CD4-positive, alpha-beta T cell treated with Interleukin-15 for 4 hours (primary cell): ENCODE results near the gene XAB2.
"Not testable (repeated sequence)": the region's sequence is repeated elsewhere in the genome, so short reads cannot be mapped to it uniquely, and the experiment has no call there.

Source experiments
- DNase-seq: peaks from one replicate; pipeline ENCODE4 v3.0.0-alpha.2; 2020; ENCODE audit warnings: low spot score

The XAB2 gene

DNA sequence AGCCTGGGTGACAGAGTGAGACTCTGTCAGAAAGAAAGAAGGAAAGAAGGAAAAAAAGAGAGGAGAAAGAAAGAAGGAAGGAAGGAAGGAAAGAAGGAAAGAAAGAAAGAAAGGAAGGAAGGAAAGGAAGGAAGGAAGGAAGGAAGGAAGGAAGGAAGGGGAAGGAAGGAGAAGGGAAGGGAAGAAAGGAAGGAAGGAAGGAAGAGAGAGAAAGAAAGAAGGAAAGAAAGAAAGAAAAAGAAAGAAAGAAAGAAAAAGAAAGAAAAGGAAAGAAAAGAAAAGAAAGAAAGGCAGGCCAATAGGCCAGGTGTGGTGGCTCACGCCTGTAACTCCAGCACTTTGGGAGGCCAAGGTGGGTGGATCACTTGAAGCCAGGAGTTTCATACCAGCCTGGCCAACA is 51.9 kb downstream of the XAB2 start:
- DNase-seq = not testable (repeated sequence)

DNA sequence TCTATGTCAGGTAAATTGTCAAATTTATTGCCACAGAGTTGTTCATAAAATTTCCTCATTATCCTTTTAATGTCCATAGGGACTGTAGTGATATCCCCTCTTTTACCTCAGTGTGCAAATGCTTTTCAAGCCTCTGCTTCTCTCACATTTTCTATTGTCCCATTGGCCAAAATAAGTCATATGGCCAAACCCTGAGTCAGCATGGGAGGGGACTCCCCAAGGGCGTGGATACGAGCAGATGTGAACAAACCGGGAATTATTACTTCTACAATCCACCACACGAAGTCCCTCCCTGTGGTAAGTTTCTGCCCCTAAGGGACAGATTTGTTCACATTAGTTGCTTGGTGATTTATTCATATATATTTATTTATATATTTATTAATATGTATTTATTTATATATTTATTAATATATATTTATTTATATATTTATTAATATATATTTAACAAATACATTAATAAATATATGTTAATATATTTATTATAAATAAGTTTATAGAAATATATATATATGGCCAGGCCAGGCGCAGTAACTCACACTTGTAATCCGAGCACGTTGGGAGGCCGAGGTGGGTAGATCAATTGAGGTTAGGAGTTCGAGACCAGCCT is 53.8 kb downstream of the XAB2 start:
- DNase-seq = no peak

DNA sequence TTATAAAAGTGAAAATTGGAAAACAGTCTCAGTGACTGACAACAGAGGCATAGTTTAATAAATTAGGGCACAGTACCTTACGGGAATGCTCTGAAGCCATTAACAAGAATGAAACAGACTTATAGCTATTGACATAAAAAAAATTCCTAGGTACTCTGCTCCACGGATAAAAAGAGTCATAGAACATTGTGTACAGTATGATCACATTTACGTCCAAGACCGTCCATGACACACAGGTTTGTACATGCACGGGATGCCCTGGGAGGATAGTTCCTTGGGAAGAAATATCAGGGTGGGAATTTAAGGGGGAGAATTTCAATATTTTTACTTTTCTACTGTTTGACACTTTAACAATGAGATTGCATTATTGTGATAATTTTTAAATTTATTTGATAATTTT is 58.6 kb downstream of the XAB2 start:
- DNase-seq = no peak
